ENCODE data around the gene BTK.

BTK gene

GRCh38 chrX:101394372-101394771, 8.4 kb upstream of the BTK start:
- H3K4me2 ChIP-seq (ENCODE audit: low read depth, low read length, poor library complexity, severe bottlenecking) = peak overlapping the region; percentile 92
- no peaks in the 10 kb centered on the region for H4K20me1 ChIP-seq (ENCODE audit: low read depth, low read length)
- H3K4me3 ChIP-seq (ENCODE audit: insufficient read depth, low read length, poor library complexity, severe bottlenecking) = no peak overlapping the region
- H3F3A ChIP-seq (ENCODE audit: insufficient read depth) = peaks cover 68% of the 10 kb centered on the region
- no peak overlapping the region for H2AFZ ChIP-seq (ENCODE audit: low read depth, low read length, severe bottlenecking)
- TF ChIP-seq EZH2phosphoT487 (conservative IDR thresholded peaks at IDR 0.05; ENCODE audit: low read length) = no peak
- TF ChIP-seq, protein P1, sequence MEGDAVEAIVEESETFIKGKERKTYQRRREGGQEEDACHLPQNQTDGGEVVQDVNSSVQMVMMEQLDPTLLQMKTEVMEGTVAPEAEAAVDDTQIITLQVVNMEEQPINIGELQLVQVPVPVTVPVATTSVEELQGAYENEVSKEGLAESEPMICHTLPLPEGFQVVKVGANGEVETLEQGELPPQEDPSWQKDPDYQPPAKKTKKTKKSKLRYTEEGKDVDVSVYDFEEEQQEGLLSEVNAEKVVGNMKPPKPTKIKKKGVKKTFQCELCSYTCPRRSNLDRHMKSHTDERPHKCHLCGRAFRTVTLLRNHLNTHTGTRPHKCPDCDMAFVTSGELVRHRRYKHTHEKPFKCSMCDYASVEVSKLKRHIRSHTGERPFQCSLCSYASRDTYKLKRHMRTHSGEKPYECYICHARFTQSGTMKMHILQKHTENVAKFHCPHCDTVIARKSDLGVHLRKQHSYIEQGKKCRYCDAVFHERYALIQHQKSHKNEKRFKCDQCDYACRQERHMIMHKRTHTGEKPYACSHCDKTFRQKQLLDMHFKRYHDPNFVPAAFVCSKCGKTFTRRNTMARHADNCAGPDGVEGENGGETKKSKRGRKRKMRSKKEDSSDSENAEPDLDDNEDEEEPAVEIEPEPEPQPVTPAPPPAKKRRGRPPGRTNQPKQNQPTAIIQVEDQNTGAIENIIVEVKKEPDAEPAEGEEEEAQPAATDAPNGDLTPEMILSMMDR (IDR thresholded peaks at IDR 0.05; ENCODE audit: insufficient read depth, low read length, poor library complexity, severe bottlenecking) = no peak
- H3K9me3 ChIP-seq (ENCODE audit: insufficient read depth, low read length) = no peaks in the 10 kb centered on the region
- H3K36me3 ChIP-seq (ENCODE audit: low read length) = peaks cover 16% of the 10 kb centered on the region
- H3K9ac ChIP-seq (ENCODE audit: low read length) = no peak overlapping the region
- no peaks in the 10 kb centered on the region for H3K9me2 ChIP-seq (replicated peaks; ENCODE audit: insufficient read depth, low read length)
- H3K27ac ChIP-seq (ENCODE audit: low read depth, low read length) = no peak overlapping the region
- no peaks in the 10 kb centered on the region for H3K27me3 ChIP-seq (ENCODE audit: low read length)
- peaks cover 21% of the 10 kb centered on the region for H3K79me2 ChIP-seq (ENCODE audit: insufficient read depth, low read length)

GRCh38 chrX:101393530-101394305, 7.7 kb upstream of the BTK start:
- H3K27me3 ChIP-seq (ENCODE audit: low read length) = no peaks in the 10 kb centered on the region
- H3K36me3 ChIP-seq (ENCODE audit: low read length) = peaks cover 16% of the 10 kb centered on the region
- no peak overlapping the region for H3K4me3 ChIP-seq (ENCODE audit: insufficient read depth, low read length, poor library complexity, severe bottlenecking)
- no peaks in the 10 kb centered on the region for H3K9me3 ChIP-seq (ENCODE audit: insufficient read depth, low read length)
- peaks cover 21% of the 10 kb centered on the region for H3K79me2 ChIP-seq (ENCODE audit: insufficient read depth, low read length)
- peaks cover 66% of the 10 kb centered on the region for H3F3A ChIP-seq (ENCODE audit: insufficient read depth)
- no peak overlapping the region for H3K9ac ChIP-seq (ENCODE audit: low read length)
- TF ChIP-seq, protein P1 (IDR thresholded peaks at IDR 0.05; ENCODE audit: insufficient read depth, low read length, poor library complexity, severe bottlenecking) = no peak
- no peak for TF ChIP-seq EZH2phosphoT487 (conservative IDR thresholded peaks at IDR 0.05; ENCODE audit: low read length)
- H3K4me2 ChIP-seq (ENCODE audit: low read depth, low read length, poor library complexity, severe bottlenecking) = peak overlapping the region; percentile 92
- H3K27ac ChIP-seq (ENCODE audit: low read depth, low read length) = peak overlapping the region; percentile 44; the same call in 1 of the 2 replicates
- no peaks in the 10 kb centered on the region for H3K9me2 ChIP-seq (replicated peaks; ENCODE audit: insufficient read depth, low read length)
- H2AFZ ChIP-seq (ENCODE audit: low read depth, low read length, severe bottlenecking) = no peak overlapping the region
- no peaks in the 10 kb centered on the region for H4K20me1 ChIP-seq (ENCODE audit: low read depth, low read length)

GRCh38 chrX:101391831-101392230, 5.8 kb upstream of the BTK start:
- peaks cover 51% of the 10 kb centered on the region for H3F3A ChIP-seq (ENCODE audit: insufficient read depth)

More at GRCh38 chrX:101391831-101392230, 5.8 kb upstream of the BTK start:
- TF ChIP-seq EZH2phosphoT487 (conservative IDR thresholded peaks at IDR 0.05; ENCODE audit: low read length) = no peak
- TF ChIP-seq, protein P1 (IDR thresholded peaks at IDR 0.05; ENCODE audit: insufficient read depth, low read length, poor library complexity, severe bottlenecking) = no peak
- H3K79me2 ChIP-seq (ENCODE audit: insufficient read depth, low read length) = peaks cover 21% of the 10 kb centered on the region
- H3K27ac ChIP-seq (ENCODE audit: low read depth, low read length) = peak overlapping the region; percentile 85
- H3K4me3 ChIP-seq (ENCODE audit: insufficient read depth, low read length, poor library complexity, severe bottlenecking) = peak overlapping the region; percentile 64
- no peak overlapping the region for H2AFZ ChIP-seq (ENCODE audit: low read depth, low read length, severe bottlenecking)
- H3K36me3 ChIP-seq (ENCODE audit: low read length) = peaks cover 16% of the 10 kb centered on the region
- no peaks in the 10 kb centered on the region for H3K9me2 ChIP-seq (replicated peaks; ENCODE audit: insufficient read depth, low read length)
- no peaks in the 10 kb centered on the region for H3K9me3 ChIP-seq (ENCODE audit: insufficient read depth, low read length)
- peak overlapping the region; percentile 92 for H3K4me2 ChIP-seq (ENCODE audit: low read depth, low read length, poor library complexity, severe bottlenecking)
- H3K27me3 ChIP-seq (ENCODE audit: low read length) = no peaks in the 10 kb centered on the region
- peak overlapping the region; percentile 93 for H3K9ac ChIP-seq (ENCODE audit: low read length)
- H4K20me1 ChIP-seq (ENCODE audit: low read depth, low read length) = no peaks in the 10 kb centered on the region

All from SU-DHL-6 (cell line).